GM23338 (cell line): ENCODE results near the gene ZFP36L1. TPM values are rescaled to one million over a fixed set of nuclear protein-coding genes. Genes with fewer than 3 reads are reported as not detected.

Experiments used
- ATAC-seq: fragments of 200-7000 bp; cut with Tn5 transposase; 3 replicates; pipeline ENCODE4 v1.9.1; 2020
- DNase-seq: peaks from one replicate; pipeline ENCODE4 v3.0.0-alpha.2; 2015; ENCODE audit warnings: low spot score
- H2AFZ ChIP-seq: fragments of 200-600 bp; sonication (generic); 2 replicates; pipeline ENCODE4 v1.8.0; 2016; ENCODE audit warnings: antibody characterized with exemption, mild to moderate bottlenecking, moderate library complexity
- H3F3A ChIP-seq: fragments of 200-600 bp; sonication (generic); replicated peaks from 2 replicates; pipeline ENCODE4 v1.8.0; 2017; ENCODE audit warnings: antibody characterized with exemption, mixed run types, low read depth
- H3K27ac ChIP-seq: fragments of 200-600 bp; sonication (generic); 2 replicates; pipeline ENCODE4 v1.6.1; 2016; ENCODE audit warnings: low read depth
- H3K27me3 ChIP-seq: fragments of 200-600 bp; sonication (generic); 2 replicates; pipeline ENCODE4 v1.8.0; 2016; ENCODE audit warnings: mild to moderate bottlenecking, mixed run types, moderate library complexity; ENCODE audit not compliant: insufficient read depth
- H3K36me3 ChIP-seq: fragments of 200-600 bp; sonication (generic); 2 replicates; pipeline ENCODE4 v1.8.0; 2016; ENCODE audit warnings: mild to moderate bottlenecking; ENCODE audit not compliant: insufficient read depth
- H3K4me1 ChIP-seq: fragments of 200-600 bp; sonication (generic); 2 replicates; pipeline ENCODE4 v1.8.0; 2016; ENCODE audit warnings: mild to moderate bottlenecking, moderate library complexity; ENCODE audit not compliant: insufficient read depth
- H3K4me2 ChIP-seq: fragments of 200-600 bp; sonication (generic); 2 replicates; pipeline ENCODE4 v1.7.1; 2017; ENCODE audit warnings: mixed run types
- H3K4me3 ChIP-seq: fragments of 200-600 bp; sonication (generic); 2 replicates; pipeline ENCODE4 v1.6.1; 2016; ENCODE audit warnings: mixed run types
- H3K79me2 ChIP-seq: fragments of 200-600 bp; sonication (generic); replicated peaks from 2 replicates; pipeline ENCODE4 v1.8.0; 2017; ENCODE audit warnings: mild to moderate bottlenecking; ENCODE audit not compliant: insufficient read depth
- H3K9me2 ChIP-seq: fragments of 200-600 bp; sonication (generic); 2 replicates; pipeline ENCODE4 v1.8.0; 2017; ENCODE audit not compliant: insufficient read depth
- H4K20me1 ChIP-seq: fragments of 200-600 bp; sonication (generic); replicated peaks from 2 replicates; pipeline ENCODE4 v1.8.0; 2017; ENCODE audit warnings: mild to moderate bottlenecking; ENCODE audit not compliant: insufficient read depth
- H3K27ac Mint-ChIP-seq: 2 replicates; pipeline ENCODE4 v1.8.0; 2020; ENCODE audit warnings: inconsistent platforms, mild to moderate bottlenecking, moderate library complexity, mixed read lengths
- H3K27me3 Mint-ChIP-seq: 3 replicates; pipeline ENCODE4 v1.8.0; 2022; ENCODE audit warnings: low read depth, mild to moderate bottlenecking, moderate library complexity, mixed read lengths, inconsistent platforms; ENCODE audit not compliant: insufficient read depth, poor library complexity
- H3K36me3 Mint-ChIP-seq: 3 replicates; pipeline ENCODE4 v1.8.0; 2021; ENCODE audit warnings: low read depth, mild to moderate bottlenecking, inconsistent platforms, moderate library complexity, mixed read lengths
- H3K4me1 Mint-ChIP-seq: 3 replicates; pipeline ENCODE4 v1.8.0; 2020; ENCODE audit warnings: mild to moderate bottlenecking, inconsistent platforms, mixed read lengths
- H3K4me3 Mint-ChIP-seq: 3 replicates; pipeline ENCODE4 v1.8.0; 2021; ENCODE audit warnings: moderate library complexity, mild to moderate bottlenecking, inconsistent platforms, mixed read lengths
- H3K9me3 Mint-ChIP-seq: 3 replicates; pipeline ENCODE4 v1.8.0; 2020; ENCODE audit warnings: moderate library complexity, mild to moderate bottlenecking, inconsistent platforms, mixed read lengths
- CREB1 ChIP-seq: fragments of 250-450 bp; sonication (Bioruptor Pico); IDR thresholded peaks from 2 replicates; pipeline ENCODE4 v1.5.0; 2020; ENCODE audit warnings: low read depth, mild to moderate bottlenecking, moderate library complexity
- CTCF ChIP-seq, 2 experiments: fragments of 200-600 bp in 1 of 2; sonication (generic) in 1 of 2; conservative IDR thresholded peaks; 2 replicates each; pipeline versions ENCODE4 v1.5.1 to v1.6.1; 2016 to 2017; ENCODE audit warnings: antibody characterized with exemption in 2 of 2, low read depth in 2 of 2, mild to moderate bottlenecking in 2 of 2, moderate library complexity in 1 of 2
- ETS1 ChIP-seq: IDR thresholded peaks from 2 replicates; pipeline ENCODE4 v1.6.1; 2016; ENCODE audit warnings: antibody characterized with exemption
- JUNB ChIP-seq: IDR thresholded peaks from one replicate; pipeline ENCODE4 v1.6.1; 2016; ENCODE audit warnings: antibody characterized with exemption; ENCODE audit not compliant: unreplicated experiment
- NANOG ChIP-seq: IDR thresholded peaks from 2 replicates; pipeline ENCODE4 v1.6.1; 2016; ENCODE audit warnings: antibody characterized with exemption, borderline replicate concordance
- POLR2AphosphoS5 ChIP-seq: IDR thresholded peaks from 2 replicates; pipeline ENCODE4 v1.6.1; 2016; ENCODE audit warnings: antibody characterized with exemption, low read depth
- REST ChIP-seq: IDR thresholded peaks from one replicate; pipeline ENCODE4 v1.6.1; 2018; ENCODE audit warnings: antibody characterized with exemption; ENCODE audit not compliant: unreplicated experiment
- STAT1 ChIP-seq: IDR thresholded peaks from one replicate; pipeline ENCODE4 v1.6.1; 2016; ENCODE audit warnings: antibody characterized with exemption; ENCODE audit not compliant: unreplicated experiment
- ZNF114 ChIP-seq: fragments of 250-450 bp; sonication (Bioruptor Pico); IDR thresholded peaks from 2 replicates; pipeline ENCODE4 v1.5.0; 2020; ENCODE audit warnings: mild to moderate bottlenecking, moderate library complexity
- ZNF331 ChIP-seq: fragments of 250-450 bp; sonication (Bioruptor Pico); IDR thresholded peaks from 2 replicates; pipeline ENCODE4 v1.5.0; 2020; ENCODE audit warnings: low read depth, mild to moderate bottlenecking, moderate library complexity
- ZNF462 ChIP-seq: fragments of 250-450 bp; sonication (Bioruptor Pico); IDR thresholded peaks from 2 replicates; pipeline ENCODE4 v1.5.0; 2020; ENCODE audit warnings: mild to moderate bottlenecking, moderate library complexity
- polyA plus RNA-seq: library from polyadenylated mRNA; unstranded; fragments of >200 nt; fragmentation: Nextera tagmentation; extraction: Ambion mirVana; gene quantifications from 2 replicates; pipeline ENCODE4 v1.2.1, GENCODE V29; 2016
- total RNA-seq: library from RNA; depleted of rRNA; stranded (reverse); fragments of >200 nt; shearing (Covaris generic); gene quantifications from 2 replicates; pipeline ENCODE4 v1.2.3, GENCODE V29; 2014

Gene ZFP36L1
- total and polyA plus RNA-seq, 2 experiments from 2014 or later = 148 to 382 TPM

GRCh38 chr14:68792979-68793733 lies at the start of gene ZFP36L1 (continued):
- peak; percentile 98 for TF ChIP-seq POLR2AphosphoS5
- no peak for TF ChIP-seq ZNF114 (CRISPR knock-in tag)

GRCh38 chr14:68842298-68842697 lies 49.4 kb upstream of the ZFP36L1 start:
- Mint-ChIP-seq H3K27me3 (peaks cover 8% of the 10 kb centered on the region), H3K4me1 (peaks cover 8% of the 10 kb centered on the region; the same call in 2 of the 3 replicates), H3K27ac (no peak overlapping the region), H3K9me3 (peaks cover 15% of the 10 kb centered on the region; the same call in 2 of the 3 replicates), H3K36me3 (peaks cover 2% of the 10 kb centered on the region; the same call in 2 of the 3 replicates), H3K4me3 (no peak overlapping the region)
- no peaks in the 10 kb centered on the region for H3K27me3 ChIP-seq
- no peak for DNase-seq
- ATAC-seq = no peak
- no peaks in the 10 kb centered on the region for H3F3A ChIP-seq
- no peak overlapping the region for H3K27ac ChIP-seq
- TF ChIP-seq ZNF462 (CRISPR knock-in tag) = no peak
- no peak for TF ChIP-seq STAT1
- TF ChIP-seq REST = no peak
- TF ChIP-seq NANOG = no peak
- no peak for TF ChIP-seq JUNB
- no peak for TF ChIP-seq ETS1
- no peak for TF ChIP-seq ZNF114 (CRISPR knock-in tag)
- TF ChIP-seq CREB1 (CRISPR knock-in tag) = no peak
- no peak for TF ChIP-seq CTCF (conservative IDR thresholded peaks at IDR 0.05; ENCODE audit: low read depth in 2 of 2)
- no peak for TF ChIP-seq POLR2AphosphoS5
- no peak for TF ChIP-seq ZNF331 (CRISPR knock-in tag)
- no peak overlapping the region for H3K4me3 ChIP-seq
- no peaks in the 10 kb centered on the region for H3K4me1 ChIP-seq
- no peaks in the 10 kb centered on the region for H3K9me2 ChIP-seq
- H2AFZ ChIP-seq = no peak overlapping the region
- no peak overlapping the region for H3K4me2 ChIP-seq
- no peaks in the 10 kb centered on the region for H3K36me3 ChIP-seq
- H3K79me2 ChIP-seq = no peaks in the 10 kb centered on the region
- no peaks in the 10 kb centered on the region for H4K20me1 ChIP-seq
